Measurements from ENCODE around the gene OPTC. TPM values are rescaled to one million over a fixed set of nuclear protein-coding genes. Genes with fewer than 3 reads are reported as not detected.
A peak's percentile ranks its signal among the peaks of the same experiment; 100 is the strongest.

OPTC gene
- polyA plus RNA-seq, 3 donors: not detected

- DNase-seq (ENCODE audit: extremely low read depth in 1 of 11, low read depth in 9 of 11, low spot score in 4 of 11): no peak
These were observed 30.2 kb downstream of the OPTC start for GRCh38 chr1:203524152-203524551.

GRCh38 chr1:203524824-203525223, 30.9 kb downstream of the OPTC start:
- no peak for DNase-seq (ENCODE audit: extremely low read depth in 1 of 11, low read depth in 9 of 11, low spot score in 4 of 11)

- DNase-seq (ENCODE audit: extremely low read depth in 1 of 11, low read depth in 9 of 11, low spot score in 4 of 11): no peak
These were observed 31.7 kb downstream of the OPTC start for GRCh38 chr1:203525685-203526084.

GRCh38 chr1:203526130-203526529, 32.2 kb downstream of the OPTC start:
- DNase-seq (ENCODE audit: extremely low read depth in 1 of 11, low read depth in 9 of 11, low spot score in 4 of 11): no peak

GRCh38 chr1:203526572-203526971, 32.6 kb downstream of the OPTC start:
- DNase-seq (ENCODE audit: extremely low read depth in 1 of 11, low read depth in 9 of 11, low spot score in 4 of 11): no peak

- no peak for DNase-seq (ENCODE audit: extremely low read depth in 1 of 11, low read depth in 9 of 11, low spot score in 4 of 11)
These were observed 33.1 kb downstream of the OPTC start for GRCh38 chr1:203527013-203527412.

GRCh38 chr1:203528063-203528462, 34.1 kb downstream of the OPTC start:
- DNase-seq (ENCODE audit: extremely low read depth in 1 of 11, low read depth in 9 of 11, low spot score in 4 of 11): no peak

- DNase-seq (ENCODE audit: extremely low read depth in 1 of 11, low read depth in 9 of 11, low spot score in 4 of 11): no peak
These were observed 35.3 kb downstream of the OPTC start for GRCh38 chr1:203528976-203529835.

GRCh38 chr1:203531063-203531462, 37.1 kb downstream of the OPTC start:
- no peak for DNase-seq (ENCODE audit: extremely low read depth in 1 of 11, low read depth in 9 of 11, low spot score in 4 of 11)

GRCh38 chr1:203534012-203534411, 40.1 kb downstream of the OPTC start:
- no peak for DNase-seq (ENCODE audit: extremely low read depth in 1 of 11, low read depth in 9 of 11, low spot score in 4 of 11)

GRCh38 chr1:203534526-203534925, 40.6 kb downstream of the OPTC start:
- DNase-seq (ENCODE audit: extremely low read depth in 1 of 11, low read depth in 9 of 11, low spot score in 4 of 11): no peak

- DNase-seq (ENCODE audit: extremely low read depth in 1 of 11, low read depth in 9 of 11, low spot score in 4 of 11): no peak
These were observed 42.6 kb downstream of the OPTC start for GRCh38 chr1:203536575-203536974.

GRCh38 chr1:203536980-203537455, 43.1 kb downstream of the OPTC start:
- DNase-seq (ENCODE audit: extremely low read depth in 1 of 11, low read depth in 9 of 11, low spot score in 4 of 11): no peak

GRCh38 chr1:203537806-203538464, 44.0 kb downstream of the OPTC start:
- no peak for DNase-seq (ENCODE audit: extremely low read depth in 1 of 11, low read depth in 9 of 11, low spot score in 4 of 11)

GRCh38 chr1:203538726-203539125, 44.8 kb downstream of the OPTC start:
- DNase-seq (ENCODE audit: extremely low read depth in 1 of 11, low read depth in 9 of 11, low spot score in 4 of 11): no peak

GRCh38 chr1:203539831-203540546, 46.0 kb downstream of the OPTC start:
- no peak for DNase-seq (ENCODE audit: extremely low read depth in 1 of 11, low read depth in 9 of 11, low spot score in 4 of 11)

GRCh38 chr1:203544485-203544884, 50.5 kb downstream of the OPTC start:
- peak in 1 of 11 donors; percentile 28 for DNase-seq (ENCODE audit: extremely low read depth in 1 of 11, low read depth in 9 of 11, low spot score in 4 of 11)

- no peak for DNase-seq (ENCODE audit: extremely low read depth in 1 of 11, low read depth in 9 of 11, low spot score in 4 of 11)
These were observed 51.2 kb downstream of the OPTC start for GRCh38 chr1:203544978-203545816.

- no peak for DNase-seq (ENCODE audit: extremely low read depth in 1 of 11, low read depth in 9 of 11, low spot score in 4 of 11)
These were observed 52.3 kb downstream of the OPTC start for GRCh38 chr1:203546274-203546673.

All from renal cortex interstitium (tissue), 11 donors.